ENCODE measurements around the gene NRXN3.

NRXN3 gene

DNA sequence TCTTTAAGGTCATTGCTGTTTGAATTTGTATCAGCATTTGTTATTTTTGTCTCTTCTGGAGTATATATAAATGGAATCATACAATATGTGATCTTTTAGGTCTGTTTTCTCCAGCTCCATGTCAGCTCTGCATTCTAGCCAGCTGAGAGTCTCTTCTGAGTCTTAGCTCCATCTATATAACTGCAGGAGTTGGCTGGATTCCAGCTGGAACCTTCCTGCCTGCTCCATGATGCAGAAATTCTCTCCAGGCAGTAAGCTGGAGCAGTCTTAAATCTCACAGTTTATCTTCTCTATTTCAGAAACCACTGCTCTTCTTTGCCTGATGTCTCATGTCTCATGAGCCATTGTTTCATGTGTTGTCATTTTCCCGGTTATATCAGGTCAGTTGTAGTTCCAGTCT is 827.6 kb downstream of the NRXN3 start:
- no peak for DNase-seq
- CTCF ChIA-PET, result interaction anchor here (2.1 kb wide), 1 partner anchor 12 kb away, joined by 9 read pairs; no protein-coding TSS in a partner anchor
- H3K36me3 ChIP-seq (ENCODE audit: control insufficient read depth in 4 of 4, insufficient read depth in 4 of 4, low read length in 3 of 4), result no peaks in the 10 kb centered on the region

DNA sequence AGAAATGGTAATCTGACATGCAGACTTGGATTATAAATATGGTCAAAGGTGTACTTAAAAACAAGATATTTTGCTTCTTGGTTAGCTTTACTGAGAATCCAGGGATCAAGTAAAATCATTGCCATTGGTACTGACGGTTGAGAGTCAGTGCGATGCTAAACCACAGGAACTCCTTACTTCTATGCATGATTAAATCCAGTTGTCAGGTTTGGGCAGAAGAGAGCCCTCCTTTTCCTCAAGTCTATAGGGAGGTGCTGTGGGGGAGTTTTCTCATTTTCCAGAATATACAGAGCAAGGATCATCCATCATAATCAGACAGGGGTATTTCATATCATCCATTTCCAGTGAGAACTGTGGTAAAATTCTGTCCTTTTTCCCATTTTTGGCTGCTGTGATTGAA is 839.1 kb downstream of the NRXN3 start:
- Histone ChIP-seq H3K27me3 (replicated peaks in 2 of 5; ENCODE audit: control insufficient read depth in 4 of 5, insufficient read depth in 5 of 5, low read length in 4 of 5) (peaks cover 0 to 4% (median 0%) of the 10 kb centered on the region in 5 experiments), H3K36me3 (ENCODE audit: control insufficient read depth in 4 of 4, insufficient read depth in 4 of 4, low read length in 3 of 4) (no peaks in the 10 kb centered on the region), H3K4me1 (ENCODE audit: control extremely low read depth in 1 of 4, control insufficient read depth in 4 of 4, insufficient read depth in 4 of 4, low read length in 3 of 4) (no peaks in the 10 kb centered on the region), H3K4me3 (ENCODE audit: control insufficient read depth in 1 of 7, extremely low read depth in 1 of 7, insufficient read depth in 4 of 7, low read depth in 2 of 7, low read length in 6 of 7) (no peak overlapping the region), H3K27ac (ENCODE audit: insufficient read depth in 1 of 2, low read depth in 1 of 2, low read length in 2 of 2, poor library complexity in 1 of 2, severe bottlenecking in 2 of 2) (no peak overlapping the region), H3K9me3 (ENCODE audit: control extremely low read depth in 1 of 5, control insufficient read depth in 4 of 5, insufficient read depth in 2 of 5, low read depth in 1 of 5, low read length in 4 of 5) (no peaks in the 10 kb centered on the region)
- no CpG with 5 or more reads among the region's 2 CpGs for WGBS (ENCODE audit: insufficient coverage)
- ChIA-PET POLR2A (no interaction called here), CTCF (interaction anchor here (1.4 to 1.5 kb wide), 2 partner anchors 12 to 24 kb away, joined by 4 to 9 read pairs; no protein-coding TSS in a partner anchor)
- DNase-seq, result no peak

More for the DNA sequence above, 827.6 kb downstream of the NRXN3 start:
- WGBS (ENCODE audit: insufficient coverage), result no CpG with 5 or more reads among the region's 1 CpG
- Histone ChIP-seq H3K4me1 (ENCODE audit: control extremely low read depth in 1 of 4, control insufficient read depth in 4 of 4, insufficient read depth in 4 of 4, low read length in 3 of 4) (no peaks in the 10 kb centered on the region), H3K9me3 (ENCODE audit: control extremely low read depth in 1 of 5, control insufficient read depth in 4 of 5, insufficient read depth in 2 of 5, low read depth in 1 of 5, low read length in 4 of 5) (no peaks in the 10 kb centered on the region), H3K4me3 (ENCODE audit: control insufficient read depth in 1 of 7, extremely low read depth in 1 of 7, insufficient read depth in 4 of 7, low read depth in 2 of 7, low read length in 6 of 7) (no peak overlapping the region), H3K27ac (ENCODE audit: insufficient read depth in 1 of 2, low read depth in 1 of 2, low read length in 2 of 2, poor library complexity in 1 of 2, severe bottlenecking in 2 of 2) (no peak overlapping the region), H3K27me3 (replicated peaks in 2 of 5; ENCODE audit: control insufficient read depth in 4 of 5, insufficient read depth in 5 of 5, low read length in 4 of 5) (peaks cover 0 to 6% (median 0%) of the 10 kb centered on the region in 5 experiments)
- POLR2A ChIA-PET, result interaction anchor here (0.6 kb wide), 1 partner anchor 79 kb away, joined by 3 read pairs; no protein-coding TSS in a partner anchor

DNA sequence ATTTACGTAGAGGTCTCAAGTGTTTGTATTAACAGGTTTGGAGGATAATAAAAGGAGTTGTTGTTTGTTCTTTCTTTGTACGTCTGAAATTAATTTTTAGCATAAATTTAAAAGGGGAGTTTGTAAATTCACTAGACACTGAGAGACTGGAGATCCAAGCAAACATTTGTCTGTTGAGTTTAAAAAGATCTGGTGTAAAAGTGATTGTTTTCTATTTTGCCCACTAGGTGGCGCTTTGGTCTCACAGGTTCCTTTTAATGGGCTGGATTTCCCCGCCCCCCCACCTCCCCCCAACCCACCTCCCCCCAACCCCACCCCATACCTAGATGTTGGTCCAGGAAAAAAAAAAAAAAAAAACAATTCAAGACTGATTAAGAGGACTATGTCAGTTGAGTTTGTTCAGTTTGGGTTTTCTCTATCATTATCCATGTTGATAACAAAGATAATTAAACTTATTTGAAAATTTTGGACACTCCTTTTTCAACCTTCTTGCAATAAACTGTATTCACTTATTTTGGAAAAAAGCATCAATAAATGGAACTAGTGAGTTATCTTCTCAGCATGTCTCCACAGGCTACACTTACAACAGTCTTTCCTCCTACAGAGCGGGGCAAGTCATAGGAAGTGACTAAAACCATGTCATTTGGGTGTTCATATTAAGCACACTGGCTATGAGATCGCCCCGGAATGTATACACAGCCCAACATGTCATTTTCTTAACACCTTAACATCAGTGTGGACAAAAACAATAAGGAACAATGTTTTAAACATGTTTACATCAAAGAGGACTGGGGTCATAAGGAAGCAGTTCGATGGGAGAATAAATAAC is 841.1 kb downstream of the NRXN3 start:
- no peaks in the 10 kb centered on the region for H3K9me3 ChIP-seq (ENCODE audit: control extremely low read depth in 1 of 5, control insufficient read depth in 4 of 5, insufficient read depth in 2 of 5, low read depth in 1 of 5, low read length in 4 of 5)
- ChIA-PET CTCF (interaction anchor here (1.5 kb wide), 1 partner anchor 37 kb away, joined by 4 read pairs; no protein-coding TSS in a partner anchor), POLR2A (no interaction called here)
- H3K4me3 ChIP-seq (ENCODE audit: control insufficient read depth in 1 of 7, extremely low read depth in 1 of 7, insufficient read depth in 4 of 7, low read depth in 2 of 7, low read length in 6 of 7), result no peak overlapping the region
- WGBS (ENCODE audit: insufficient coverage), result 75% methylated on average over 4 of the region's 8 CpGs
- H3K27me3 ChIP-seq (replicated peaks in 2 of 5; ENCODE audit: control insufficient read depth in 4 of 5, insufficient read depth in 5 of 5, low read length in 4 of 5), result peaks cover 0 to 2% (median 0%) of the 10 kb centered on the region in 5 experiments
- no peak overlapping the region for H3K27ac ChIP-seq (ENCODE audit: insufficient read depth in 1 of 2, low read depth in 1 of 2, low read length in 2 of 2, poor library complexity in 1 of 2, severe bottlenecking in 2 of 2)
- H3K36me3 ChIP-seq (ENCODE audit: control insufficient read depth in 4 of 4, insufficient read depth in 4 of 4, low read length in 3 of 4), result no peaks in the 10 kb centered on the region
- DNase-seq, result peak; percentile 33 to 63 (median 38)
- no peaks in the 10 kb centered on the region for H3K4me1 ChIP-seq (ENCODE audit: control extremely low read depth in 1 of 4, control insufficient read depth in 4 of 4, insufficient read depth in 4 of 4, low read length in 3 of 4)

DNA sequence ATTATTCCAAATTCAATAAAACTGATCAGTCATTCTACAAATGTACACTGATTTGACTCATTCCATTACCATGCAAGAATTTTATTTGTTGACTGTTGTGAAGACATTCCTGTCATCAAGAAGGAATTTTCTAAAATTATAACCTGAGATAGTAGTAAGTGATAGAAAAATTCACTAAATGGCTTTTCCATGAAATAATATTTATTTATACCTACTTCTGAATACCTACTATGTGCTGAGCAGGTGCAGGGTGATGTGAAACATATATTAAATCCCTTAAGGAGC is 841.7 kb downstream of the NRXN3 start:
- POLR2A ChIA-PET, result no interaction called here
- no peaks in the 10 kb centered on the region for H3K36me3 ChIP-seq (ENCODE audit: control insufficient read depth in 4 of 4, insufficient read depth in 4 of 4, low read length in 3 of 4)
- H3K9me3 ChIP-seq (ENCODE audit: control extremely low read depth in 1 of 5, control insufficient read depth in 4 of 5, insufficient read depth in 2 of 5, low read depth in 1 of 5, low read length in 4 of 5), result no peaks in the 10 kb centered on the region
- H3K27me3 ChIP-seq (replicated peaks in 2 of 5; ENCODE audit: control insufficient read depth in 4 of 5, insufficient read depth in 5 of 5, low read length in 4 of 5), result peaks cover 0 to 2% (median 0%) of the 10 kb centered on the region in 5 experiments
- no peak overlapping the region for H3K27ac ChIP-seq (ENCODE audit: insufficient read depth in 1 of 2, low read depth in 1 of 2, low read length in 2 of 2, poor library complexity in 1 of 2, severe bottlenecking in 2 of 2)
- CTCF ChIA-PET, result interaction anchor here (0.7 kb wide), 1 partner anchor 13 kb away, joined by 4 read pairs; no protein-coding TSS in a partner anchor
- H3K4me1 ChIP-seq (ENCODE audit: control extremely low read depth in 1 of 4, control insufficient read depth in 4 of 4, insufficient read depth in 4 of 4, low read length in 3 of 4), result no peaks in the 10 kb centered on the region
- no peak overlapping the region for H3K4me3 ChIP-seq (ENCODE audit: control insufficient read depth in 1 of 7, extremely low read depth in 1 of 7, insufficient read depth in 4 of 7, low read depth in 2 of 7, low read length in 6 of 7)
- DNase-seq, result no peak

DNA sequence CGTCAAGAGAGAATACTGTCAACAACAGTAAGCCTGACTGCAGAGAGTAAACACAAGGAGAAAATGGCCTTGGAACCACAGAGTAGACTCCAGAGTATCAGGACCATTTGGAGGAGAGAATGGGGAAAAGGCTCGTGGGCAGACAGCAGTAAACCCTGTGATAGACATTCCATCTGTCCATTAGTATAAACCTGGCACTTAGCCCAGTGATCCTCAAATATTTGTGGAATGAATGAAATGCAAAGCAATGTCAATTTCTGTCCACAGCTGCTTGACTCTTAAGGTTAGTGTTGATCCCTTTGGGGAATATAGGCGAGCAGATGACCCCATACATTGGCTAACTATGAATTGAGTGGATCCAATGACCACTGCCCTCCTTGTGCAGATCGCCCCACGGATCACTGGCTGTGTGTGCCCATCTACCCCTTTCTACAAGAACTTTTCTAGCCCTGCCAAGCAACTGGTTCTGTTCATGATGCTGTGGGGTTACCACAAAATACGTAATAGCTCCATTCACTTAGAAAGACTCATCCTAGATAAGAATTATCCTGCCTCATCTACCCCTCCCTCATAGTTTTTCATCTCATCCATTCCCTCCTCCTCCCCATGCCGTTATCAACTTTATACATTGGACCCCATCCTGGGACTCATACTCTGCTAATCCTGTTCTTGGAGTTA is 846.8 kb downstream of the NRXN3 start:
- H3K9me3 ChIP-seq (ENCODE audit: control extremely low read depth in 1 of 5, control insufficient read depth in 4 of 5, insufficient read depth in 2 of 5, low read depth in 1 of 5, low read length in 4 of 5), result no peaks in the 10 kb centered on the region
- no peaks in the 10 kb centered on the region for H3K36me3 ChIP-seq (ENCODE audit: control insufficient read depth in 4 of 4, insufficient read depth in 4 of 4, low read length in 3 of 4)
- no peaks in the 10 kb centered on the region for H3K27me3 ChIP-seq (replicated peaks in 2 of 5; ENCODE audit: control insufficient read depth in 4 of 5, insufficient read depth in 5 of 5, low read length in 4 of 5)
- no peak for DNase-seq
- no peak overlapping the region for H3K4me3 ChIP-seq (ENCODE audit: control insufficient read depth in 1 of 7, extremely low read depth in 1 of 7, insufficient read depth in 4 of 7, low read depth in 2 of 7, low read length in 6 of 7)
- 100% methylated on average over 5 of the region's 7 CpGs for WGBS (ENCODE audit: insufficient coverage)
- no peak overlapping the region for H3K27ac ChIP-seq (ENCODE audit: insufficient read depth in 1 of 2, low read depth in 1 of 2, low read length in 2 of 2, poor library complexity in 1 of 2, severe bottlenecking in 2 of 2)
- ChIA-PET CTCF (no interaction called here), POLR2A (no interaction called here)
- no peaks in the 10 kb centered on the region for H3K4me1 ChIP-seq (ENCODE audit: control extremely low read depth in 1 of 4, control insufficient read depth in 4 of 4, insufficient read depth in 4 of 4, low read length in 3 of 4)

DNA sequence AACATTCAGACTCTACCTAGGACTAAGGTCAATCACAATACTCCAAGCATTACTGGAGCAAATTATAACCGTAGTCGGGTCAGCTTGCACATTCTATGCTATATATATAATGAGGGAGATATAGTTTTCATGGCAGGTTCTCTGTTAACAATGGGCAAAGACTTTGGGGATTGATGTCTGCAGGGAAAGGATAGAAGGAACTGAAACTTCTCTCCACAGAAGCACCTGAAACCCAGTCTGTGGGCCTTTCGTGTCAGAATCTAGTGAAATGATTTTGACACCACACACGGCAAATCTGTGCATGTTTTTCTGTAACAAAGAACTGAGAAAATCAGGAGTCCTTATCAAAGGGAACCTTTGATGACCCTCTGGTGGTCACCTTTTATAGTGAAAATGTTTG is 847.4 kb downstream of the NRXN3 start:
- ChIA-PET POLR2A (no interaction called here), CTCF (no interaction called here)
- 100% methylated on average over 1 of the region's 4 CpGs for WGBS (ENCODE audit: insufficient coverage)
- Histone ChIP-seq H3K4me3 (ENCODE audit: control insufficient read depth in 1 of 7, extremely low read depth in 1 of 7, insufficient read depth in 4 of 7, low read depth in 2 of 7, low read length in 6 of 7) (no peak overlapping the region), H3K4me1 (ENCODE audit: control extremely low read depth in 1 of 4, control insufficient read depth in 4 of 4, insufficient read depth in 4 of 4, low read length in 3 of 4) (no peaks in the 10 kb centered on the region), H3K27ac (ENCODE audit: insufficient read depth in 1 of 2, low read depth in 1 of 2, low read length in 2 of 2, poor library complexity in 1 of 2, severe bottlenecking in 2 of 2) (no peak overlapping the region), H3K9me3 (ENCODE audit: control extremely low read depth in 1 of 5, control insufficient read depth in 4 of 5, insufficient read depth in 2 of 5, low read depth in 1 of 5, low read length in 4 of 5) (no peaks in the 10 kb centered on the region), H3K36me3 (ENCODE audit: control insufficient read depth in 4 of 4, insufficient read depth in 4 of 4, low read length in 3 of 4) (no peaks in the 10 kb centered on the region), H3K27me3 (replicated peaks in 2 of 5; ENCODE audit: control insufficient read depth in 4 of 5, insufficient read depth in 5 of 5, low read length in 4 of 5) (no peaks in the 10 kb centered on the region)
- no peak for DNase-seq

DNA sequence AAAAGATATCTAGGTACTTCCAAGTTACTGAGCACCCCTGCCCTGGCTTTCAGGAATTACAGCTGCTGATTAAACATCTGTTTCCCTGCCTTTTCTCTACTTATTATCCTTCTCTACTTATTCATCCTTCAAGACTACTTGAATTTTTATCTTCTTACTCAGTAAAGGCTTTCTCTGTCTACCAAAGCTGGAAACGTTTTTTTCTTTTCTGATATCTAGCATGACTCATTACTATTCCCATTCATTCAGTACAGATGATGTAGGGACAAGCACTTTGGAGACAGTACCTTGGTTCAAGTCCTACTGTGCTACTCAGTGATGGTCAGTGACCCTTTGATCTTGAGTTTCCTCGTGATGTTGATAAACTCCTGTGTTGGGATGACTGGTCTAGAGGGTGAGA is 848.7 kb downstream of the NRXN3 start:
- Histone ChIP-seq H3K27ac (ENCODE audit: insufficient read depth in 1 of 2, low read depth in 1 of 2, low read length in 2 of 2, poor library complexity in 1 of 2, severe bottlenecking in 2 of 2) (no peak overlapping the region), H3K9me3 (ENCODE audit: control extremely low read depth in 1 of 5, control insufficient read depth in 4 of 5, insufficient read depth in 2 of 5, low read depth in 1 of 5, low read length in 4 of 5) (no peaks in the 10 kb centered on the region), H3K27me3 (replicated peaks in 2 of 5; ENCODE audit: control insufficient read depth in 4 of 5, insufficient read depth in 5 of 5, low read length in 4 of 5) (no peaks in the 10 kb centered on the region), H3K4me1 (ENCODE audit: control extremely low read depth in 1 of 4, control insufficient read depth in 4 of 4, insufficient read depth in 4 of 4, low read length in 3 of 4) (no peaks in the 10 kb centered on the region), H3K4me3 (ENCODE audit: control insufficient read depth in 1 of 7, extremely low read depth in 1 of 7, insufficient read depth in 4 of 7, low read depth in 2 of 7, low read length in 6 of 7) (no peak overlapping the region), H3K36me3 (ENCODE audit: control insufficient read depth in 4 of 4, insufficient read depth in 4 of 4, low read length in 3 of 4) (no peaks in the 10 kb centered on the region)
- POLR2A ChIA-PET, result no interaction called here
- no peak for DNase-seq
- CTCF ChIA-PET, result no interaction called here
- WGBS (ENCODE audit: insufficient coverage), result no CpG with 5 or more reads among the region's 2 CpGs

Data from common myeloid progenitor, CD34-positive (primary cell).